ENCODE results near the gene ZC2HC1B. TPM values are rescaled to one million over a fixed set of nuclear protein-coding genes. Genes with fewer than 3 reads are reported as not detected.

The ZC2HC1B gene
- total RNA-seq, 1 donor from 2014 or later, result not detected

GRCh38 chr6:143857651-143858050, 6.6 kb upstream of the ZC2HC1B start:
- TF ChIP-seq EZH2 (IDR thresholded peaks at IDR 0.05; ENCODE audit: insufficient read depth, low read length), result no peak
- TF ChIP-seq CTCF (IDR thresholded peaks at IDR 0.05; ENCODE audit: insufficient read depth, low read depth, low read length), result no peak
- Histone ChIP-seq H4K20me1 (ENCODE audit: insufficient read depth, low read length) (peaks cover 3% of the 10 kb centered on the region), H3K79me2 (ENCODE audit: insufficient read depth, low read length) (peaks cover 27% of the 10 kb centered on the region), H3K4me3 (ENCODE audit: insufficient read depth, low read depth, low read length) (no peak overlapping the region), H3K9ac (ENCODE audit: low read length) (no peak overlapping the region), H3K4me1 (ENCODE audit: insufficient read depth, low read length) (no peaks in the 10 kb centered on the region), H3K36me3 (ENCODE audit: insufficient read depth, low read length) (peaks cover 48% of the 10 kb centered on the region), H2AFZ (ENCODE audit: low read depth, low read length) (no peak overlapping the region), H3K4me2 (ENCODE audit: low read length) (no peak overlapping the region), H3K27me3 (ENCODE audit: insufficient read depth, low read length) (no peaks in the 10 kb centered on the region), H3K27ac (ENCODE audit: low read depth, low read length) (no peak overlapping the region), H3K9me3 (ENCODE audit: insufficient read depth, low read depth, low read length) (no peaks in the 10 kb centered on the region)
- no peaks in the 10 kb centered on the region for H3K4me1 Mint-ChIP-seq (ENCODE audit: low read depth, unreplicated experiment)
- H3K27ac Mint-ChIP-seq (ENCODE audit: unreplicated experiment), result no peak overlapping the region
- peaks cover 4% of the 10 kb centered on the region for H3K9me3 Mint-ChIP-seq (ENCODE audit: unreplicated experiment)
- DNase-seq (ENCODE audit: low read depth), result no peak
- FAIRE-seq, result no peak
- H3K4me3 Mint-ChIP-seq (ENCODE audit: unreplicated experiment), result no peak overlapping the region
- H3K36me3 Mint-ChIP-seq (ENCODE audit: low read depth, unreplicated experiment), result peaks cover 40% of the 10 kb centered on the region
- H3K27me3 Mint-ChIP-seq (ENCODE audit: low read depth, unreplicated experiment), result no peaks in the 10 kb centered on the region

GRCh38 chr6:143859891-143860660, 4.2 kb upstream of the ZC2HC1B start:
- H3K36me3 ChIP-seq (ENCODE audit: insufficient read depth, low read length), result peaks cover 64% of the 10 kb centered on the region
- H3K4me2 ChIP-seq (ENCODE audit: low read length), result no peak overlapping the region
- peaks cover 3% of the 10 kb centered on the region for H4K20me1 ChIP-seq (ENCODE audit: insufficient read depth, low read length)
- no peaks in the 10 kb centered on the region for H3K9me3 ChIP-seq (ENCODE audit: insufficient read depth, low read depth, low read length)
- no peak overlapping the region for H3K9ac ChIP-seq (ENCODE audit: low read length)
- Mint-ChIP-seq H3K4me1 (ENCODE audit: low read depth, unreplicated experiment) (no peaks in the 10 kb centered on the region), H3K4me3 (ENCODE audit: unreplicated experiment) (no peak overlapping the region), H3K27me3 (ENCODE audit: low read depth, unreplicated experiment) (no peaks in the 10 kb centered on the region), H3K27ac (ENCODE audit: unreplicated experiment) (no peak overlapping the region), H3K9me3 (ENCODE audit: unreplicated experiment) (no peaks in the 10 kb centered on the region), H3K36me3 (ENCODE audit: low read depth, unreplicated experiment) (peaks cover 20% of the 10 kb centered on the region)
- DNase-seq (ENCODE audit: low read depth) (no peak), FAIRE-seq (no peak)
- no peak overlapping the region for H3K27ac ChIP-seq (ENCODE audit: low read depth, low read length)
- peaks cover 14% of the 10 kb centered on the region for H3K79me2 ChIP-seq (ENCODE audit: insufficient read depth, low read length)
- H2AFZ ChIP-seq (ENCODE audit: low read depth, low read length), result no peak overlapping the region
- H3K27me3 ChIP-seq (ENCODE audit: insufficient read depth, low read length), result no peaks in the 10 kb centered on the region
- no peaks in the 10 kb centered on the region for H3K4me1 ChIP-seq (ENCODE audit: insufficient read depth, low read length)
- TF ChIP-seq CTCF (IDR thresholded peaks at IDR 0.05; ENCODE audit: insufficient read depth, low read depth, low read length) (no peak), EZH2 (IDR thresholded peaks at IDR 0.05; ENCODE audit: insufficient read depth, low read length) (no peak)
- H3K4me3 ChIP-seq (ENCODE audit: insufficient read depth, low read depth, low read length), result no peak overlapping the region

DNA sequence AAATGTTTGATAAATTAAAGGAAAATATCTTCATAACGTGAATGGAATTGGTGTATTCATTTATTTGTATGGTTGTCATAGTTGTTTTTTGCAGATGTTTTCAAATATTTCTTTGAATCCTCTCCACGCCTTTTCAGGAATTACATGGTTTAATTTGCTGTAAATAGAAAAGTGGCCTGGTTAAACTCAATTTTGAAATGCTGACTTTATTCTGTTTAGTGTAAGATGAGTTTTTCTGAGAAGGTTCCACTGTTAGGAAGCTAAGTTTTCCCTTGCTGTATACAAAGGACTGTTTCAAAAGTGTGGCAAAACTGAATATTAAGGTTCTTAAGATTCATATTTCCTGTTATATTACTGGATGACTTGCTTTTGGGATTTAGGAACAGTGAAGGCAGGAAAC, 503 bp upstream of the ZC2HC1B start:
- Histone ChIP-seq H3K4me3 (ENCODE audit: insufficient read depth, low read depth, low read length) (no peak overlapping the region), H4K20me1 (ENCODE audit: insufficient read depth, low read length) (peaks cover 2% of the 10 kb centered on the region), H3K27me3 (ENCODE audit: insufficient read depth, low read length) (no peaks in the 10 kb centered on the region), H3K36me3 (ENCODE audit: insufficient read depth, low read length) (peaks cover 44% of the 10 kb centered on the region), H3K27ac (ENCODE audit: low read depth, low read length) (no peak overlapping the region), H3K4me1 (ENCODE audit: insufficient read depth, low read length) (no peaks in the 10 kb centered on the region), H3K9ac (ENCODE audit: low read length) (no peak overlapping the region), H3K79me2 (ENCODE audit: insufficient read depth, low read length) (peaks cover 2% of the 10 kb centered on the region), H3K4me2 (ENCODE audit: low read length) (no peak overlapping the region), H3K9me3 (ENCODE audit: insufficient read depth, low read depth, low read length) (no peaks in the 10 kb centered on the region), H2AFZ (ENCODE audit: low read depth, low read length) (no peak overlapping the region)
- Mint-ChIP-seq H3K27ac (ENCODE audit: unreplicated experiment) (no peak overlapping the region), H3K9me3 (ENCODE audit: unreplicated experiment) (peaks cover 3% of the 10 kb centered on the region), H3K4me1 (ENCODE audit: low read depth, unreplicated experiment) (no peaks in the 10 kb centered on the region), H3K27me3 (ENCODE audit: low read depth, unreplicated experiment) (no peaks in the 10 kb centered on the region), H3K4me3 (ENCODE audit: unreplicated experiment) (no peak overlapping the region), H3K36me3 (ENCODE audit: low read depth, unreplicated experiment) (peaks cover 15% of the 10 kb centered on the region)
- DNase-seq (ENCODE audit: low read depth), result no peak
- TF ChIP-seq CTCF (IDR thresholded peaks at IDR 0.05; ENCODE audit: insufficient read depth, low read depth, low read length) (no peak), EZH2 (IDR thresholded peaks at IDR 0.05; ENCODE audit: insufficient read depth, low read length) (no peak)
- FAIRE-seq, result no peak
